NCI-H774 (cell line): Measurements from ENCODE around the gene DOCK4.
"Not testable (repeated sequence)": the region's sequence is repeated elsewhere in the genome, so short reads cannot be mapped to it uniquely, and the experiment has no call there.

Source experiments
- DNase-seq: peaks from one replicate; lab custom pipeline; 2025; lab: John Stamatoyannopoulos, UW

DOCK4 gene

DNA sequence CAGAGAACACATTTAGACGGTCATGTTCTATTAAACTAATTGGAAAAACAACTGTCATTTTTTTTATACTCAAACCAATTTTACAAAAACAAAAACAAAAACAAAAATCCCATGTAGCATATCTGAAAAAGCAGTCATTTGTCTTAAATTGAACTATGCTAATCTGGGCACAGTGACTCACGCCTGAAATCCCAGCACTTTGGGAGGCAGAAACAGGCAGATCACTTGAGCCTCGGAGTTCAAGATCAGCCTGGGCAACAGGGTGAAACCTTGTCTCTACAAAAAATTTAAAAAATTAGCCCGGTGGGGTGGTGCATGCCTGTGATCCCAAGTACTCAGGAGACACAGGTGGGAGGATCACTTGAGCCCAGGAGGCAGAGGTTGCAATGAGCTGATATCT is 253.4 kb downstream of the DOCK4 start:
- no peak for DNase-seq

DNA sequence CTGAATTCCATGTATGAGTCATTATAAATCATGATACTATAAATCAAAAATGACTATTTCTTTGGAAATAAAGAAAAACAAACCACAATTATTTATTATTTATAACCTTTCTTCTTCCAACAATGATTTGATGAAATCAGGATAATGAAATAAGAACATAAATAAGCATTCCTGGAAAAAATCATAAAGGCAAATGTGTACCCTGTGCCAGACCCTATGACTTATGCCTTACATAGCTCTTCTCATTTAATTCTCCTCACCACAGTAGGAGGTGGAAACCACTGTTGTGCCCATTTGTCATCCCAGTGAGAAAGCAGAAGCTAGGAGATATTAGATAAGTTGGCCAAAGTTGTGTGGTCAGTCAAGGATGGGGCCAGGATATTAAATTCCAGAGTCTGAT is 255.1 kb downstream of the DOCK4 start:
- no peak for DNase-seq

GRCh38 chr7:111942450-111943081 is 263.6 kb downstream of the DOCK4 start:
- DNase-seq, result no peak

GRCh38 chr7:111937163-111937562 is 269.0 kb downstream of the DOCK4 start:
- DNase-seq, result no peak

DNA sequence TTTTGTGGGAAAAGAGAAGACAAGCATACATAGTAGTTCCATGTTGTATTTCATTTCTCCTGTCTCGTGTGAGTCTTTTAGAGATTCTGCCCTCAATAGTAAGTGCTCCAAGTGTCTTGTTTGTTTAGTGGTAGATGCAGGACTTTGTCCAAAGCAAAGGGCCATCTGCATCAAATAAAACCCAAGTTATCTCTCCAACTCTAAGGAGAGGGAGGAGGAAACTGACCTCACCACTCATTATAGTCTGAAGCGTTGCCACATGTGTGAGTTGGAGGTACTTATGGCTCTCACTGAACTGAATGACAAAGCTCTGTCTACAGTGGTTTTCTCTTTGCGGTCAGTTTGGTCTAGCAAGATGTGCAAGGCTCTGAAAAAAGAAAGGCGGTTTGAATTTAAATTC is 272.6 kb downstream of the DOCK4 start:
- no peak for DNase-seq

GRCh38 chr7:111931958-111932357 is 274.2 kb downstream of the DOCK4 start:
- DNase-seq, result no peak

DNA sequence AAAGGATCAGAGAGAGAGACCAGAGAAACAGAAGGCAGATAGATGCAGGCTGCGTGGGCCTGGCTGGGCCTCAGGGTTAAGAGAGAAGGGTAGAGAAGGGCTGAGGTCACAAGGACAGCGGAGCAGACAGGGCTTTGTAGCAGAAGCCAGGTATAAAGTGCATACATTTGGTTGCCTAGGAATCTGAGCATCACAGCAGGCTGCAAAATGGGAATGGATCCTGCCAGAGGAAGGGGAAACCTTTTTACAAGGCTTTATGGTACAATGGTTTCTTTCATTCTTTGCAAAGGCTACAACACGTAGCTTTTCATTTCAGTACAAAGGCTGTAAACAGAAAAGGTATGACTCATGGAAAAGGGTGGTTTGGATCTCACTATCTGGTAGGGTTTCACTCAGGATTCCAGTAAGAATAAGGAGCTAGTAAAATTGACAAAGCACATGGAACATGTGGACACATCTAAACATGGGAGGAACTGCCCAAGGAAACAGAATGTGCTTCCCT is 275.1 kb downstream of the DOCK4 start:
- peak; percentile 26 for DNase-seq

DNA sequence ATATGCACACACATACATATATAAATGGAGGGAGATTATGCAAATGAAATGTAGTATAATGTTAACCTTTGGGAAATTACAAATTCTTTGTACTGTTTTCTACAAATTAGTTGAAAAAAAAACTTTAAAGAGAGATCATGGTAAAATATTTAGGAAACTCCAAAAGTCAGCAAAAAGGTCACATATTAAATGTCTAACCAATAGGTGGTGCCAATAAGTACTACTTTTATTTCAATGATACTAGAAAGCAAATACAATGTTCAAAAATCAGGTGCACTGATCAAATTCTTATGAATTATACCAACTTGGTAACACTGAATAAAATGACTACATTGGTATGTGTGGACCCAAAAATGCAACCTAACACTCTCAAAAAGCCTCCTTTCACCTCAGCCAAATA is 276.9 kb downstream of the DOCK4 start:
- no peak for DNase-seq

DNA sequence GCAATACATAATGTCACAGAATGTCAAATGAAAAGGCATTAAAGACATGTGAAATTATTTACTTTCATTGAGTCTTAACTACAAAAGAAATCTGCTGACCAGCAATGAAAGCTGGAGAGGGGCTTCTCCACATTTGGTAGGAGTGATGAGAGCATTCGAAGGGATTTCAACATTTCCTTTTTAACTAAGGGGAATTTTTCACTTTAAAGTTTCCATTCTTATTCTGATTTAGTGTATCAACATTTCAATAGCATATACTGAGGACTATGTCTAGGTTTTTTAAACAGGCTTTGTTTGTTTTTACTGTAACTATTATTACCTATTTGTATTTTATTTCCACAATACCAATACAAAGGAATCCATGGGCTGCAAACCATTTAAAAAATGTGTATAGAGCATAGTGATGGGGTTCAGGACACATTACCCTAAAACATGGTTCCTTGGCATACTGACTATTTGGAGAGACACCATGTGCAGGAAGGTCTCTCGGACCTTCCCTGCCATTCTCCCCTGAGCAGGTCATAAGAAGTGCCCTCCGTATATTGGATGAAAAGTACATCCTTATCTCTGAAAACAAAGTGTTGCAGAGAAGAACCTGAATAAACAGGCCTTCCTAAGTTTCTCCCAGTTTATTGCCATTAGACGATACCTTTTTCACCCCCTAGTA is 278.7 kb downstream of the DOCK4 start:
- DNase-seq, result no peak

GRCh38 chr7:111920329-111920728 is 285.9 kb downstream of the DOCK4 start:
- DNase-seq, result no peak

- DNase-seq, result no peak
Observed at GRCh38 chr7:111919631-111920179, 286.5 kb downstream of the DOCK4 start.

- DNase-seq, result no peak
Observed at GRCh38 chr7:111919164-111919563, 287.0 kb downstream of the DOCK4 start.

GRCh38 chr7:111918461-111918860 is 287.7 kb downstream of the DOCK4 start:
- DNase-seq, result no peak

GRCh38 chr7:111917404-111917803 is 288.8 kb downstream of the DOCK4 start:
- not testable (repeated sequence) for DNase-seq

GRCh38 chr7:111914291-111914690 is 291.9 kb downstream of the DOCK4 start:
- no peak for DNase-seq

DNA sequence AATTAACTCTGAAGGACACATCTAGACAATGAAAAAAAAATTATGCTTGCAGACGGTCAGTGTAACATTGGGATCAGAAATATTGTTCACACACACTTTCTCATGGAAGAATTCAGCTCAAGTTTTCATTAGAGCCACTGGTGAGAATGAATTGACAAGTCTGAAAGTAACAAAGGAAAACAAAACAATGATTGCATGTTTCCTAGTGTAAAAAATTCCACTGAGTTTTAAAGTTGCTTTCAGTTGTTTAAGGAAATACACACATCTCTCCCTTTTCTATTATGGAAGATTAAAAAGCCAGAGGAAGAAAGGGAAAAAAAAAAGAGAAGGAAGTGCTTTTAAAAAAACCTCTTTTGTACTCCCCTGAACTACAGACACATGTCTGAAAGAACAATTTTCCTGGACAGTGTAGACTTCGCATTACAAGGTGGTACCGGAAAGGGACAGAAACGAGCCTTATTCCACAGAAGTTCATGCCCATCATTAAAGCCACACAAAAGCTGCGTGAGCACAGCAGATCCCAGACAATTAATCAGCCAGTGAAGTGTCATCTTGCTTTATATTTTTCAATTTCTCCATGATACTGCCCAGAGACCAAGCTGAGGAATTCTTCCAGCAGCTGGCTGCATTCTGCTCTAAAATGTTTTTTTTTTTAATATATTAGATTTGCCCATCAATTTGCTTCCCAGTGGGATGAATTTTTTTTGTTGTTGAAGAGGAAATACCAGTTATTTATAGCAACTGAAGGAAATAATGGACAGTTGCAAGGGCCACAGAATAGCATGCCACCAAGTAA is 294.8 kb downstream of the DOCK4 start:
- no peak for DNase-seq

DNA sequence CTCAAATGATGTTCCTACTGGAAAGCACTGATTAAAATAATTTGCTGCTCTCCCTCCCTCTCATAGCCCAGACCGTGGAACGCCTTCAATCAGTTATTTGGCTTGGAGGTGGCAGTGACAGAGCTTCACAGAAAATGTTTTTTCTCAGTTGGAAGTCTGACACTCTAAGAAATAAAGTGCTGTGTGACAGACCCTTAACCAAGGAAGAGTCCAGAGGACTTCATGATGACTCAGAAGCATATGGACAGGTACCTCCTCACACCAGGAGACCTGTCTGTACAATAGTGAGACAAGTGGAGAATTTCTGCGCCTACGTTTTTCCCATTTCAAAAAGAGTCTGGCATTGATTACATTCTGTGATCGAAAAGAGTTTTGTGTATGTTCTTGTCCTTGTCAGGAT is 295.5 kb downstream of the DOCK4 start:
- no peak for DNase-seq

GRCh38 chr7:111908673-111909072 is 297.5 kb downstream of the DOCK4 start:
- not testable (repeated sequence) for DNase-seq

DNA sequence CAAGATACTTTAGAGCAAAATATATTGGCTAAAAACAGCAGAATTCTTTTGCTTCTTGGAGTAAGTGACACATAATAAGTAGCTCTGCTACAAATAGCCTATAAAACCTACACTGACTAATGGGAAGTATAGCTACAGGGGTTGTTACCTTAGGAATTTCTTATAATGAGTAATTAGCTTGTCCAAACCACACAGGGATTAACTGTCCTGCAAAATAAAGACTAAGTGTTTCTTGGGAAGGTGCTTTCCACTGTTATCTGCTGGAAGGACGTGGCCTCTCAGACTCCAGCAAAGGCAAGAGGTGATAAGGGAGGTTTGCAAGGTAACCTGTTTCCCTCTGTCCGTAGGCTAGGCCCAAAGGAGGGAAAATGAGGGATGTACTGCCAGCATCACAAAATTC is 302.4 kb downstream of the DOCK4 start:
- no peak for DNase-seq

DNA sequence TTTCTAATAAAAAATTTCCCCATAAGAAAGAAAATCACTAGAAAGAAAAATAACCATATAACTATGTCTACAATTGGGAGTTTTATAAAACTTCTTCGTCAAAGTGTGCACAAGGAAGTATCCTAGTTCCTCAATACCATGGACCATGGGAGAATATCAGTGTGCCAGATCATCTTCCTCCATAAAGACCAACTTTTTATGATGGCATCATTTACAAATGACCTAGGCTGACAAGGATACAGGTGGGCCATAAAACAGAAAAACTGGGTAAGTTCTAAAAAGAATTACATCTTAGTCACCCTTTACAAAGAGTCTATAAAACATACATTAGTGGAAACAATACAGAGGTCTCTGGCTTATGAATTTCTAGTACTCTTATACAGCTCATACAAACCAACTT is 303.2 kb downstream of the DOCK4 start:
- no peak for DNase-seq

GRCh38 chr7:111900283-111900682 is 305.9 kb downstream of the DOCK4 start:
- DNase-seq, result no peak

DNA sequence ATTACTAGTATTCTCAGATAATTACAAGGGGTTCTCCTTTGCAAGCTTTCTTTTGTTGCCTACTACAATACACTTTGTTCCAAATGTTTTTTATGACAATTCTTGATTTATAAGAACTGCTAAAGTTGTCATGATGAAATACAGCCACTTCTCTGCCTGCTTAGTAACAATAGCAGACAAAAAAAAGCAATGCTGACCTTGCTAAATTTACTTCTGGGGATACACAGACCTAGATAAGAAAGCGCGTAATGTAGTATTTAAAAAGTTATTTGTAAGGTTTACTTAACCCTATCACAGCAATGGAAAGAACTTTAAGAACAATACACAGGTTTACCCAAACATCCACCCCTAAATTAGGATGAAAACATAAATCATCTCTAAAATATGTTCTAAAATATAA is 311.1 kb downstream of the DOCK4 start:
- no peak for DNase-seq

DNA sequence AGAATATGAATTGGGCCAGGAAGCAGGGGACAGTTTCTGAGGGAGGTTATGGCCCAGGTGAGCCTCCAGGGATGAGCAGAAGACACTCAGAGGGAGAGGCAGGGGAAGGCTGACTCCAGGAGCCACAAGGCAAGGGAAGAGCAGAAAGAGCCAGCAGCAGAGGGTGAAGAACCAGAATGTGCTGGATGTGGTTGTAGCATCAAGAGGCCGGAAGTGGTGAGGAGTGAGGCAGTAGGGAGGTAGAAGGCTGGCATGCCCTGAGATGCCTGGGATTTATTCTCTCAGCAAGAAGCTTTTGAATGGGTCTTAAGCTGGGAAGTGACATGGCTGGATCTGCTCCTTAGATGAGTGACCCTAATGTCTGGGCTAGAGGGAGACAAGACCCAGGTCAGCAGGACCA is 311.7 kb downstream of the DOCK4 start:
- DNase-seq, result no peak
